Embryonic facial prominence (tissue), 1 donor: Measurements from ENCODE around the gene C3orf18.

Experiments
- DNase-seq: peaks from one replicate; pipeline ENCODE4 v3.0.0-alpha.2; 2016; ENCODE audit errors: extremely low spot score

The C3orf18 gene

GRCh38 chr3:50603261-50604109, 35.9 kb upstream of the C3orf18 start:
- no peak for DNase-seq

- DNase-seq = no peak
Measured at GRCh38 chr3:50602595-50603191, 35.1 kb upstream of the C3orf18 start.

- peak; percentile 88 for DNase-seq
Measured at GRCh38 chr3:50600841-50601591, 33.5 kb upstream of the C3orf18 start.

- no peak for DNase-seq
Measured at GRCh38 chr3:50600141-50600753, 32.7 kb upstream of the C3orf18 start.

GRCh38 chr3:50599716-50600118, 32.2 kb upstream of the C3orf18 start:
- DNase-seq = no peak

GRCh38 chr3:50599115-50599715, 31.7 kb upstream of the C3orf18 start:
- no peak for DNase-seq

- DNase-seq = no peak
Measured at GRCh38 chr3:50594253-50594785, 26.8 kb upstream of the C3orf18 start.

- DNase-seq = no peak
Measured at GRCh38 chr3:50592568-50592967, 25.0 kb upstream of the C3orf18 start.

- no peak for DNase-seq
Measured at GRCh38 chr3:50591196-50591741, 23.7 kb upstream of the C3orf18 start.

- no peak for DNase-seq
Measured at GRCh38 chr3:50588759-50589433, 21.3 kb upstream of the C3orf18 start.

GRCh38 chr3:50587806-50588758, 20.5 kb upstream of the C3orf18 start:
- DNase-seq = no peak

- no peak for DNase-seq
Measured at GRCh38 chr3:50587373-50587772, 19.8 kb upstream of the C3orf18 start.

GRCh38 chr3:50586763-50587070, 19.2 kb upstream of the C3orf18 start:
- no peak for DNase-seq

GRCh38 chr3:50585919-50586762, 18.6 kb upstream of the C3orf18 start:
- DNase-seq = no peak

- no peak for DNase-seq
Measured at GRCh38 chr3:50584391-50584790, 16.8 kb upstream of the C3orf18 start.

- DNase-seq = no peak
Measured at GRCh38 chr3:50583897-50584296, 16.4 kb upstream of the C3orf18 start.

- DNase-seq = no peak
Measured at GRCh38 chr3:50582083-50582482, 14.5 kb upstream of the C3orf18 start.

GRCh38 chr3:50581459-50581842, 13.9 kb upstream of the C3orf18 start:
- DNase-seq = no peak
